PC-3 (cell line): Measurements from ENCODE around the gene KDF1.

Experiments used
- EZH2 ChIP-seq: fragments of 300-600 bp; sonication (generic); IDR thresholded peaks from one replicate; pipeline ENCODE4 v1.6.1; 2017; ENCODE audit warnings: antibody characterized with exemption, mild to moderate bottlenecking, low read length; ENCODE audit not compliant: unreplicated experiment
- TF ChIP-seq, protein P1 (sequence below): fragments of 300-600 bp; sonication (generic); conservative IDR thresholded peaks from 2 replicates; pipeline ENCODE4 v1.5.1; 2017; ENCODE audit warnings: antibody characterized with exemption, low read depth, mild to moderate bottlenecking, low read length

DNA sequence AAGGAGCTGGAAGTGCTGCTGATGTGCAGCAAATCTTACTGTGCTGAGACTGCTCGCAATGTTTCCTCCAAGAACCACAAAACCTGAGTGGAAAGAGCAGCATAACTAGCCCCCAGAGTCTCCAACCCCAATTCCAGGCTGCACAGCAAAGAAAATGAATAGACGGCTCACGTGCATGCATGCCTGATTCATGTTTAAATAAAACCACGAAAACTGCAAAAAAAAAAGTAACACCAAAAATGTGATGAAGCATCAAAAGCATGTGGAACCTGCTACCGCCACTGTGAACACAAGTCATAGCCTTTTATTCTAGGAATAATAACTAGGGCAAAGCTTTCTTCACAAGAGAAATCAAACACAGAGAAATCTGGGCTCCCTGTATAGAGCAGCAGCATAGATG lies 23.6 kb upstream of the KDF1 start:
- TF ChIP-seq, protein P1, sequence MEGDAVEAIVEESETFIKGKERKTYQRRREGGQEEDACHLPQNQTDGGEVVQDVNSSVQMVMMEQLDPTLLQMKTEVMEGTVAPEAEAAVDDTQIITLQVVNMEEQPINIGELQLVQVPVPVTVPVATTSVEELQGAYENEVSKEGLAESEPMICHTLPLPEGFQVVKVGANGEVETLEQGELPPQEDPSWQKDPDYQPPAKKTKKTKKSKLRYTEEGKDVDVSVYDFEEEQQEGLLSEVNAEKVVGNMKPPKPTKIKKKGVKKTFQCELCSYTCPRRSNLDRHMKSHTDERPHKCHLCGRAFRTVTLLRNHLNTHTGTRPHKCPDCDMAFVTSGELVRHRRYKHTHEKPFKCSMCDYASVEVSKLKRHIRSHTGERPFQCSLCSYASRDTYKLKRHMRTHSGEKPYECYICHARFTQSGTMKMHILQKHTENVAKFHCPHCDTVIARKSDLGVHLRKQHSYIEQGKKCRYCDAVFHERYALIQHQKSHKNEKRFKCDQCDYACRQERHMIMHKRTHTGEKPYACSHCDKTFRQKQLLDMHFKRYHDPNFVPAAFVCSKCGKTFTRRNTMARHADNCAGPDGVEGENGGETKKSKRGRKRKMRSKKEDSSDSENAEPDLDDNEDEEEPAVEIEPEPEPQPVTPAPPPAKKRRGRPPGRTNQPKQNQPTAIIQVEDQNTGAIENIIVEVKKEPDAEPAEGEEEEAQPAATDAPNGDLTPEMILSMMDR: no peak
- no peak for TF ChIP-seq EZH2
